ENCODE results near the gene NUBPL.
"Not testable (repeated sequence)": the region's sequence is repeated elsewhere in the genome, so short reads cannot be mapped to it uniquely, and the experiment has no call there.

Gene NUBPL

DNA sequence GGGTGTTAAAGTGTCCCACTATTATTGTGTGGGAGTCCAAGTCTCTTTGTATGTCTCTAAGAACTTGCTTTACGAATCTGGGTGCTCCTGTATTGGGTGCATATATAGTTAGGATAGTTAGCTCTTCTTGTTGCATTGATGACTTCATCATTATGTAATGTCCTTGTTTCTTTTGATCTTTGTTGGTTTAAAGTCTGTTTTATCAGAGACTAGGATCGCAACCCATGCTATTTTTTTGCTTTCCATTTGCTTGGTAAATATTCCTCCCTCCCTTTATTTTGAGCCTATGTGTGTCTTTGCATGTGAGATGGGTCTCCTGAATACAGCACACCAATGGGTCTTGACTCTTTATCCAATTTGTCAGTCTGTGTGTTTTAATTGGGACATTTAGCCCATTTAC lies 57.7 kb downstream of the NUBPL start:
- H3K4me3 ChIP-seq (ENCODE audit: low read depth in 1 of 2, low read length in 2 of 2); H3K4me1 ChIP-seq (ENCODE audit: control insufficient read depth in 1 of 2, insufficient read depth in 2 of 2, low read length in 2 of 2); H3K27me3 ChIP-seq (ENCODE audit: low read depth, low read length); H3K9me3 ChIP-seq (ENCODE audit: control insufficient read depth in 1 of 2, low read length in 2 of 2); H3K27ac ChIP-seq (ENCODE audit: low read length): not testable (repeated sequence)
- H3K36me3 ChIP-seq (ENCODE audit: control insufficient read depth in 1 of 2, insufficient read depth in 2 of 2, low read length in 2 of 2) = peaks cover 0 to 19% of the 10 kb centered on the region in 2 donors

- H3K4me1 ChIP-seq (ENCODE audit: control insufficient read depth in 1 of 2, insufficient read depth in 2 of 2, low read length in 2 of 2) = no peaks in the 10 kb centered on the region
- H3K9me3 ChIP-seq (ENCODE audit: control insufficient read depth in 1 of 2, low read length in 2 of 2) = peaks cover 0 to 8% of the 10 kb centered on the region in 2 donors
- H3K4me3 ChIP-seq (ENCODE audit: low read depth in 1 of 2, low read length in 2 of 2) = no peak overlapping the region
- peaks cover 0 to 19% of the 10 kb centered on the region in 2 donors for H3K36me3 ChIP-seq (ENCODE audit: control insufficient read depth in 1 of 2, insufficient read depth in 2 of 2, low read length in 2 of 2)
- H3K27ac ChIP-seq (ENCODE audit: low read length) = no peak overlapping the region
- H3K27me3 ChIP-seq (ENCODE audit: low read depth, low read length) = no peaks in the 10 kb centered on the region
Measured at GRCh38 chr14:31619440-31619839, 58.2 kb downstream of the NUBPL start.

GRCh38 chr14:31620898-31621297 lies 59.7 kb downstream of the NUBPL start:
- H3K9me3 ChIP-seq (ENCODE audit: control insufficient read depth in 1 of 2, low read length in 2 of 2); H3K27me3 ChIP-seq (ENCODE audit: low read depth, low read length); H3K27ac ChIP-seq (ENCODE audit: low read length); H3K4me3 ChIP-seq (ENCODE audit: low read depth in 1 of 2, low read length in 2 of 2); H3K4me1 ChIP-seq (ENCODE audit: control insufficient read depth in 1 of 2, insufficient read depth in 2 of 2, low read length in 2 of 2): not testable (repeated sequence)
- H3K36me3 ChIP-seq (ENCODE audit: control insufficient read depth in 1 of 2, insufficient read depth in 2 of 2, low read length in 2 of 2) = peaks cover 0 to 19% of the 10 kb centered on the region in 2 donors

- Histone ChIP-seq H3K36me3 (ENCODE audit: control insufficient read depth in 1 of 2, insufficient read depth in 2 of 2, low read length in 2 of 2) (peaks cover 0 to 19% of the 10 kb centered on the region in 2 donors), H3K27ac (ENCODE audit: low read length) (no peak overlapping the region), H3K4me3 (ENCODE audit: low read depth in 1 of 2, low read length in 2 of 2) (no peak overlapping the region), H3K9me3 (ENCODE audit: control insufficient read depth in 1 of 2, low read length in 2 of 2) (peaks cover 0 to 8% of the 10 kb centered on the region in 2 donors), H3K4me1 (ENCODE audit: control insufficient read depth in 1 of 2, insufficient read depth in 2 of 2, low read length in 2 of 2) (no peaks in the 10 kb centered on the region), H3K27me3 (ENCODE audit: low read depth, low read length) (no peaks in the 10 kb centered on the region)
Measured at GRCh38 chr14:31622060-31622459, 60.9 kb downstream of the NUBPL start.

- peaks cover 0 to 11% of the 10 kb centered on the region in 2 donors for H3K9me3 ChIP-seq (ENCODE audit: control insufficient read depth in 1 of 2, low read length in 2 of 2)
- not testable (repeated sequence) for H3K27ac ChIP-seq (ENCODE audit: low read length); H3K4me1 ChIP-seq (ENCODE audit: control insufficient read depth in 1 of 2, insufficient read depth in 2 of 2, low read length in 2 of 2); H3K27me3 ChIP-seq (ENCODE audit: low read depth, low read length); H3K36me3 ChIP-seq (ENCODE audit: control insufficient read depth in 1 of 2, insufficient read depth in 2 of 2, low read length in 2 of 2); H3K4me3 ChIP-seq (ENCODE audit: low read depth in 1 of 2, low read length in 2 of 2)
Measured at GRCh38 chr14:31652900-31653299, 91.7 kb downstream of the NUBPL start.

DNA sequence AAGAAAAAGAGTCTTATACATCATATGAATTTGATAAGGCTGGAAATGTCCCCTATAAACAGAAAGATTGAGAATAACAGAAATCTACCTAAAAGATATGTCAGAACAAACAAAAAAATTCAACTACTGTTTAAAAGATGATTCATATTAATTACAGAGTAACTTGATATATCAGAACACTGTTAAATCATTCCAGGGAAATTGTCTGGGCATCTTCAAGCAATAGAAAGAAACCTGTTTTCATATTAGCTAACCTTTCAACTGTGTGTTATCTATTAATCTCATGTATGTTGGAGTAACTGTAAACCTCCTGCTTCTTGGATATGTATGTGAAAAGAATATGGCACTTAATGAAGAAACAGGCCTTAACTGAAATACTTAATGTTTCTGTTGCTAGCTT lies 96.7 kb downstream of the NUBPL start:
- Histone ChIP-seq H3K36me3 (ENCODE audit: control insufficient read depth in 1 of 2, insufficient read depth in 2 of 2, low read length in 2 of 2) (no peaks in the 10 kb centered on the region), H3K27ac (ENCODE audit: low read length) (no peak overlapping the region), H3K27me3 (ENCODE audit: low read depth, low read length) (no peaks in the 10 kb centered on the region), H3K9me3 (ENCODE audit: control insufficient read depth in 1 of 2, low read length in 2 of 2) (peaks cover 0 to 4% of the 10 kb centered on the region in 2 donors), H3K4me1 (ENCODE audit: control insufficient read depth in 1 of 2, insufficient read depth in 2 of 2, low read length in 2 of 2) (no peaks in the 10 kb centered on the region), H3K4me3 (ENCODE audit: low read depth in 1 of 2, low read length in 2 of 2) (no peak overlapping the region)

DNA sequence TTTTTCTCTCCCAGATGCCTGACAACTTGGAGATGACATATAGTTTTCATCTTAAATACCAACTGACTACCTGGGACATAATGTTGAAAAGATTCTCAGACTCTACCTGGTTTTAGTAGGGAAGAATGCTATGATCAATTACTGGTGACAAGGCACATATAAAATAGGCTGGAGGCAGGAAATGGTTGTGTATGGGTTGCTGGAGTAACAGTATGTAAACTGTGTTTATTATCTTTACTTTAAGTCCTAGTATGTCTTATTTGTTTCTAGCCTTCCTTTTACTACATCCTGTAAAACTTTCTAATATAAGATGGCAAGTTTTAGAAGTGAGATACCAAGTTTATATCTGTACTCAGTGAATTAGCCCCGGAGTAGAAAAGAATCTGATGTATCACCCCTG lies 98.1 kb downstream of the NUBPL start:
- no peak overlapping the region for H3K4me3 ChIP-seq (ENCODE audit: low read depth in 1 of 2, low read length in 2 of 2)
- no peaks in the 10 kb centered on the region for H3K27me3 ChIP-seq (ENCODE audit: low read depth, low read length)
- H3K9me3 ChIP-seq (ENCODE audit: control insufficient read depth in 1 of 2, low read length in 2 of 2) = no peaks in the 10 kb centered on the region
- H3K36me3 ChIP-seq (ENCODE audit: control insufficient read depth in 1 of 2, insufficient read depth in 2 of 2, low read length in 2 of 2) = no peaks in the 10 kb centered on the region
- no peaks in the 10 kb centered on the region for H3K4me1 ChIP-seq (ENCODE audit: control insufficient read depth in 1 of 2, insufficient read depth in 2 of 2, low read length in 2 of 2)
- no peak overlapping the region for H3K27ac ChIP-seq (ENCODE audit: low read length)

GRCh38 chr14:31660191-31660590 lies 99.0 kb downstream of the NUBPL start:
- Histone ChIP-seq H3K9me3 (ENCODE audit: control insufficient read depth in 1 of 2, low read length in 2 of 2) (no peaks in the 10 kb centered on the region), H3K4me1 (ENCODE audit: control insufficient read depth in 1 of 2, insufficient read depth in 2 of 2, low read length in 2 of 2) (no peaks in the 10 kb centered on the region), H3K36me3 (ENCODE audit: control insufficient read depth in 1 of 2, insufficient read depth in 2 of 2, low read length in 2 of 2) (no peaks in the 10 kb centered on the region), H3K27ac (ENCODE audit: low read length) (no peak overlapping the region), H3K27me3 (ENCODE audit: low read depth, low read length) (no peaks in the 10 kb centered on the region), H3K4me3 (ENCODE audit: low read depth in 1 of 2, low read length in 2 of 2) (no peak overlapping the region)

GRCh38 chr14:31660728-31661127 lies 99.5 kb downstream of the NUBPL start:
- Histone ChIP-seq H3K27ac (ENCODE audit: low read length) (no peak overlapping the region), H3K4me3 (ENCODE audit: low read depth in 1 of 2, low read length in 2 of 2) (no peak overlapping the region), H3K9me3 (ENCODE audit: control insufficient read depth in 1 of 2, low read length in 2 of 2) (peaks cover 0 to 2% of the 10 kb centered on the region in 2 donors), H3K27me3 (ENCODE audit: low read depth, low read length) (no peaks in the 10 kb centered on the region), H3K36me3 (ENCODE audit: control insufficient read depth in 1 of 2, insufficient read depth in 2 of 2, low read length in 2 of 2) (no peaks in the 10 kb centered on the region), H3K4me1 (ENCODE audit: control insufficient read depth in 1 of 2, insufficient read depth in 2 of 2, low read length in 2 of 2) (no peaks in the 10 kb centered on the region)

- no peaks in the 10 kb centered on the region for H3K4me1 ChIP-seq (ENCODE audit: control insufficient read depth in 1 of 2, insufficient read depth in 2 of 2, low read length in 2 of 2)
- no peaks in the 10 kb centered on the region for H3K27me3 ChIP-seq (ENCODE audit: low read depth, low read length)
- peaks cover 0 to 5% of the 10 kb centered on the region in 2 donors for H3K9me3 ChIP-seq (ENCODE audit: control insufficient read depth in 1 of 2, low read length in 2 of 2)
- H3K4me3 ChIP-seq (ENCODE audit: low read depth in 1 of 2, low read length in 2 of 2) = no peak overlapping the region
- H3K27ac ChIP-seq (ENCODE audit: low read length) = no peak overlapping the region
- H3K36me3 ChIP-seq (ENCODE audit: control insufficient read depth in 1 of 2, insufficient read depth in 2 of 2, low read length in 2 of 2) = peaks cover 0 to 5% of the 10 kb centered on the region in 2 donors
Measured at GRCh38 chr14:31668348-31668747, 107.1 kb downstream of the NUBPL start.

- Histone ChIP-seq H3K36me3 (ENCODE audit: control insufficient read depth in 1 of 2, insufficient read depth in 2 of 2, low read length in 2 of 2) (peaks cover 0 to 8% of the 10 kb centered on the region in 2 donors), H3K27me3 (ENCODE audit: low read depth, low read length) (no peaks in the 10 kb centered on the region), H3K4me1 (ENCODE audit: control insufficient read depth in 1 of 2, insufficient read depth in 2 of 2, low read length in 2 of 2) (no peaks in the 10 kb centered on the region), H3K9me3 (ENCODE audit: control insufficient read depth in 1 of 2, low read length in 2 of 2) (peaks cover 0 to 3% of the 10 kb centered on the region in 2 donors), H3K27ac (ENCODE audit: low read length) (no peak overlapping the region), H3K4me3 (ENCODE audit: low read depth in 1 of 2, low read length in 2 of 2) (no peak overlapping the region)
Measured at GRCh38 chr14:31672709-31673108, 111.5 kb downstream of the NUBPL start.

GRCh38 chr14:31677052-31677451 lies 115.8 kb downstream of the NUBPL start:
- H3K27me3 ChIP-seq (ENCODE audit: low read depth, low read length) = no peaks in the 10 kb centered on the region
- no peak overlapping the region for H3K27ac ChIP-seq (ENCODE audit: low read length)
- no peak overlapping the region for H3K4me3 ChIP-seq (ENCODE audit: low read depth in 1 of 2, low read length in 2 of 2)
- no peaks in the 10 kb centered on the region for H3K4me1 ChIP-seq (ENCODE audit: control insufficient read depth in 1 of 2, insufficient read depth in 2 of 2, low read length in 2 of 2)
- H3K36me3 ChIP-seq (ENCODE audit: control insufficient read depth in 1 of 2, insufficient read depth in 2 of 2, low read length in 2 of 2) = peaks cover 3 to 8% of the 10 kb centered on the region in 2 donors
- H3K9me3 ChIP-seq (ENCODE audit: control insufficient read depth in 1 of 2, low read length in 2 of 2) = no peaks in the 10 kb centered on the region
